GM21381 (cell line): ENCODE measurements around the gene ATP5F1E.
"Not testable (repeated sequence)": the region's sequence is repeated elsewhere in the genome, so short reads cannot be mapped to it uniquely, and the experiment has no call there.

Source experiments
- ATAC-seq: cut with Tn5 transposase; IDR thresholded peaks from one replicate; pipeline ENCODE4 v1.9.1; 2021; ENCODE audit warnings: mild to moderate bottlenecking, moderate library complexity; ENCODE audit not compliant: unreplicated experiment

The ATP5F1E gene

DNA sequence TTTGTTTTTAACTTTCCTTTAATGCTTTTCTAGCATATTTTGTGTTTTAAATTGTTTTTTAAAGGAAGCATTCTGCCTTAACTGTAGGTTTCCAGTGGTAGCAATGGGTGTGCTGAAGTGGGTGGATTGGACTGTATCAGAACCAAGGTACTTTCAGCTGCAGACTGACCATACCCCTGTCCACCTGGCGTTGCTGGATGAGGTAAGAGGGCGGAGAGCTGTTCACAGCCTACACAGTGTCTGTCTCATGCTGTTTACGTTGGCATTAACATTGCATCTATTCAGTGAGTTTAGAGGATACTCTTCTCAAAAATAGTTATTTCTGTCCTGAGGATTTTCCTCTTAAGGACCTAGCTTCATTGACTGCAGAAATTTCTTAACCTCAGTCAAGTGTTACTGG, 39.2 kb downstream of the ATP5F1E start:
- no peak for ATAC-seq

DNA sequence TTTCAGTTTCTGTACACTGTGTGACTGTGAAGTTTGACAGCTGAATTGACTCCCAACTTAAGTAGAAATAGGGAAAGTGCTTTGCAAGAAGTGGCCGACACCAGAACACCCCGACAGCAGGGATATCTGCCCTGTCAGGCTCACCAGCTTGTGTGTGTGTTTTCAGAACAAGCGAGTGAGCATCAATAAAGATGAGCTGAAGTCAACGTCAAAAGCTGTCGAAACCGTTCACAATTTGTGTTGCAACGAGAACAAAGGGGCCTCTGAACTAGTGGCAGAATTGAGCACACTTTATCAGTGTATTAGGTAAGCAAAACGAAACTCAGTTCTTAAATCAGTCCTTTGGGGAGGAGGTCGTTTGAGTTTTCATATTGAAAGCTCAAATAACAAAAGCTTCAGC, 40.4 kb downstream of the ATP5F1E start:
- no peak for ATAC-seq

DNA sequence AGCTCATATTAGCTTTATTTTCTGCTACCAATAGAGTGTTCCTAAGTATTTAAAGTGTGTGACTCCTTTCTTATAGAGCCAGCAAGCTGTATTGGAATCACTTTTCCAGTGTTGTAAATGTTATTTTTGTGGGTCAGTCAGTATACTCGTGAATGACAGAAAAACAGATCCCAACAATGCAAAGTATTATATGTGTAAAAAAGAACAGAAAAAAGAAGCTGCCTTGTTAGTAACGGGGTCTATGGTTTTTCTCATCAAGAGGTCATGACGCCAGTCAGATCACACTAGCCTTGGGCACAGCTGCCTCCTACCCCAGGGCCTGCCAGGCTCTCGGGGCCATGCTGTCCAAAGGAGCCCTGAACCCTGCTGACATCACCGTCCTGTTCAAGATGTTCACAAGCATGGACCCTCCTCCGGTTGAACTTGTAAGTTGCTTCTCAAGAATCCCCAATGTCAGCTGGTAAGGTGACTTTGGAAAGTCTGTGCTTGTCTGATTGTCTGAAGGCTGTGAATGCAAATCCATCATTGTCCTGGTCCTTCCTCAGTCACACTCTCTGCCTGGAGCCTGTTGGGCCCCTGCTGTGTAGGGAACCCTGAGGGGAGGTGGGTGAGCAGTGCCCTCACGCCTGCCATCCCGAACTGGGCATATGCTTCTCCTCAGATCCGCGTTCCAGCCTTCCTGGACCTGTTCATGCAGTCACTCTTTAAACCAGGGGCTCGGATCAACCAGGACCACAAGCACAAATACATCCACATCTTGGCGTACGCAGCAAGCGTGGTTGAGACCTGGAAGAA, 41.3 kb downstream of the ATP5F1E start:
- ATAC-seq = no peak

DNA sequence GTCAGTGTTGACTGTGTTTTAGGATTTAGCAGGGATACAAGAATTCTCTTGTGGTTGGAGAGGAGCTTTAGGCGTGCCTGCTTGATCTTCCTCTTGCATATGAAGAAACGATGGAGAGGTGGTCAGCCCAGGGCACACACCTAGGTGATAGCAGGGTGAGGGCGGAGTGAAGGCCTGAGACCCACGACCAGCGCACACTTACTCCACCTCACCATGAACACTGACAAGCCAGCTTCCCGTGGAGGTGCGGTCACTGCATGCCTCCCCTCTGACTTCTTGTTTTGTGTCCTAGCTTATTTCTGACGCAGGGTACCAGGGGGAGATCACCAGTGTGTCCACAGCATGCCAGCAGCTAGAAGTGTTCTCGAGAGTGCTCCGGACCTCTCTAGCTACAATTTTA, 42.9 kb downstream of the ATP5F1E start:
- no peak for ATAC-seq

DNA sequence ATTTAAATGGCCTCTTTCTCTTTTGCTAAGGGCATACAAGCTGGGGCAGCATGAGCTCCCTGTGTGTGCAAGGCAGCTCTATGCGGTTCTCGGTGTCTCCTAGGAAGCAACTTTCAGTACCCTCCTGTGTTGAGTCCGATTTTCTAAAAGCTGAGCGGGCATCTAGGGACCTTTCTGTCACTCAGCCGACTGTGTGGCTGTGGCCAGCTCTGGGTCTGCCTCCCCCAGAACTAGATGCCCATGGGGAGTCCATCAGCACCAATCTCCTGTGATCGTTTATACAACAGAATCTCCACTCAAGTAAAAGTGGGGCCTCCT, 43.6 kb downstream of the ATP5F1E start:
- no peak for ATAC-seq

DNA sequence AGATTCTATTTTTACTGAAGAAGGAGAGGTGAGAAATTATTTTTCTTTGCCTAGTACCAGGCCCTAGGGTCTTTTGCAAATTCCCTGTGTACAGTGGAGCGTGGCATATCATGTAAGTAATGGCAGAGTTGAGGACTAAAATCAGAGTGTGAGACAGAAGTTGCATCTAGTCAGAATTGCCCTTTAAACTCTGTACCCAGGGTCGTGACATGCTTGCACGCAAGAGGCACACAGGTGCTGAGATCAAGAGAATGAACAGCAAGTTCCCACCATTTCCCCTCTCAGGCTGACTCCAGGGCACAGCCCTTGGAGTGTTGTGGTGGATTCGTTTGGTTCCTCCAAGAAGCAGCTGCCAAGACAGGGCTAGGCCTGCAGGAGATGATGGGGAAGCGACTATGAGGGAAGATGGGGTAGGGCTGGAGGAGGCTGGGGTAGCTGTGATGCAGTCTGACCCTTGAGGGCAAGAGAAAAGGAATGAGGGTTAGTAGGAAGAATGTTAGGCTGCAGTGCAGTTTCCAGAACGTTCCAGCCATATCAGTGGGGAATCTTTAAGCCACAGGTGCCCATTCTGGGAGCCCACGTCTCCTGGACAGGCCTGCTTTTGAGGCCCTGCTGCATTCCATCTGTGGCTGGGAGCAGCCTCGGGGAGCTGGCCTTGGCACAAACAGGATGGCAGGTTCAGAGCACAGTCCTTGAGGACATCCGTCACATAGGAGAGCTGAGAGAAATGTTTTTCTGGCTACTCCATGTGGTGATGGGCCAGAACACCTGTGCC, 44.2 kb downstream of the ATP5F1E start:
- no peak for ATAC-seq

DNA sequence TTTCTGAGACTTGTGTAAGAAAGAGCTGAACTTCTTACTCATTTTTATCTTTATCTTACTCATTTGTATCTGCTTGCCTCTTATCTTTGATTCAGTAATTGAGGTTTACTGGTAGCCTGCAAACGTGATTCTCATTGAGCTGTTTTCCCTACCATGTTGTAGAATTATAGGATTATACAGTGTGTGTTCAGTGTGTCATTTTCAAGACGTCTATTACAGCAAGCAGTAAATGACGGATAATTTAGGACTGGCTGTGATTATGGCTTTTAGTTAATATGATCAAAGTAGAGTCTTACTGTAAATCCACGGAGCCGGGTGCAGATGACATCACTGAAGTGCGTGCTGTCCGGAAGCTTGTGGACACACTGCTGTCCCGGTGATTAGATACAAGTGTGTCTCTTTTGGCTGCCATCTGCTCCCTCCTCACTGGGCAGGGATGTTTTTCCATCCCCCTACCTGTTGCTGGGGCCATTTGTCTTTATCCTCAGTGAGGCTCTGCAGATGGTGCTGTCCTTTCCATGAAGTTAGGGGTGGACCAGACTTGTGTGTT, 45.1 kb downstream of the ATP5F1E start:
- ATAC-seq = no peak

DNA sequence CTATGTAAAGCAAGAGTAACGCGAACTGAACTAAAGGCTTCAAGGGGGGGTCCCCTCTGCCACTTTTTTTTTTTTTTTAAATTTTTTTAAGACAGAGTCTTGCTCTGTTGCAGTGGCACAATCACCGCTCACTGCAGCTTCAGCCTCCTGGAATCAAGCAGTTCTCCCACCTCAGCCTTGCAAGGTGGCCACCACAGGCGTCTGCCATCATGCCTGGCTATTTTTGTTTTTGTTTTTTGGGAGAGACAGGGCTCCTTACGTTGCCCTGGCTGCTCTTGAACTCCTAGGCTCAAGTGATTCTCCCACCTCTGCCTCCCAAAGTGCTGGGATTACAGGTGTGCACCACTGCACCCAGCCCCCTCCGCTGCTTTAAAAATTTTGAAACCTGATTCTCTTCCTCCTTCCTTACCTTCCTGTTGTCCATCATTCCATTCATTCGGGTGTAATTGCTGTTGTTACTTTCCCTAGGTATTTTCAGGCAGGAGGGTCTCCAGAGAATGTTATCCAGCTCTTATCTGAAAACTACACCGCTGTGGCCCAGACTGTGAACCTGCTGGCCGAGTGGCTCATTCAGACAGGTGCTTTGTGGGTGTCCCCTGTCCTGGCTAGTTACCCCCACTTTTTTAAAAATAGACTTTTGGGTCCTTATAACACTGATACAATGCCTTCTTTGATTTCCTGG, 45.7 kb downstream of the ATP5F1E start:
- no peak for ATAC-seq

DNA sequence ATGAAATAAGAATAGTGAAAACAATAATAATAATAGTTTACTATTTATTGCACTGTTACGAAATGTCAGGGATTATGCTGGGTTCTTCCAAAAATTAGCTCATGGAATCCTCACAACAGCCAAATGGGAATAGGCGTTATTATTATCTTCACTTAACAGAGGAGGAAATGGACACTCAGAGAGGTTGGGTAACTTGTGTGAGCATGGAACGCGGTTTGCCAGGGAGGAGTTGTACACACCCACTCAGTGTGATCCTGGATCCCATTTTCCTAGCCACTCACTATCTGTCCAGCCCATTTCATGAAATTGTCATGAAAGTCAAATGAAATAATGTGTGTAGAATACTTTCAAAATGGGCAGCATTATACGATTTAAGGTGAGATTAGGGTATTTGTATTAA, 46.5 kb downstream of the ATP5F1E start:
- no peak for ATAC-seq

DNA sequence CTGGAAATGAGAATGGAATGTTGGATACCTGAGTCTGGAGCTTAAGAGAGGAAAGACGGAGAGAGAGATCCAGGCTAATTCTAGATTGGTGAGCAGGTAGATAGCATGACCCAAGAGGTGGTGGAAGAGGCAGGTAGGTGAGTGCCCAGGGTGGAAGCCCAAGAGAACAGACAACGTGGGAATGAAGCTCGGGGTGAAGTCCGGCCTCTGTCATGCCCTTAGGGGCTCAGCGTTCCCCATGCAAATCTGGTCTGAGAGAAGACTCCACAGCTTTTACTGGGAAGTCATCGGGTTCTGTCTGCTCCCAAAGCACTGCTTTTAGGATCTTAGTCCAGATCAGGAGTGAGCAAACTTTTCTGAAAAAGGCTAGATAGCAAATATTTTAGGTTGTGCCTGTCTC, 47.4 kb downstream of the ATP5F1E start:
- ATAC-seq = no peak

DNA sequence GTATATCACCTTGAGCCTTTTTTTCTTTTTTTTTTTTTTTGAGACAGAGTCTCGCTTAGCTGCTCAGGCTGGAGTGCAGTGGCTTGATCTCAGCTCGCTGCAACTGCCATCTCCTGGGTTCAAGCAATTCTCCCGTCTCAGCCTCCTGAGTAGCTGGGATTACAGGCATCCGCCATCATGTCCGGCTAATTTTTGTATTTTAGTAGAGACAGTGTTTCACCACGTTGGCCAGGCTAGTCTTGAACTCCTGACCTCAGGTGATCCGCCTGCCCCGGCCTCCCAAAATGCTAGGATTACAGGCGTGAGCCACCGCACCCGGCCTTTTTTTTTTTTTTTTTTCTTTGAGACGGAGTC, 49.0 kb downstream of the ATP5F1E start:
- not testable (repeated sequence) for ATAC-seq

DNA sequence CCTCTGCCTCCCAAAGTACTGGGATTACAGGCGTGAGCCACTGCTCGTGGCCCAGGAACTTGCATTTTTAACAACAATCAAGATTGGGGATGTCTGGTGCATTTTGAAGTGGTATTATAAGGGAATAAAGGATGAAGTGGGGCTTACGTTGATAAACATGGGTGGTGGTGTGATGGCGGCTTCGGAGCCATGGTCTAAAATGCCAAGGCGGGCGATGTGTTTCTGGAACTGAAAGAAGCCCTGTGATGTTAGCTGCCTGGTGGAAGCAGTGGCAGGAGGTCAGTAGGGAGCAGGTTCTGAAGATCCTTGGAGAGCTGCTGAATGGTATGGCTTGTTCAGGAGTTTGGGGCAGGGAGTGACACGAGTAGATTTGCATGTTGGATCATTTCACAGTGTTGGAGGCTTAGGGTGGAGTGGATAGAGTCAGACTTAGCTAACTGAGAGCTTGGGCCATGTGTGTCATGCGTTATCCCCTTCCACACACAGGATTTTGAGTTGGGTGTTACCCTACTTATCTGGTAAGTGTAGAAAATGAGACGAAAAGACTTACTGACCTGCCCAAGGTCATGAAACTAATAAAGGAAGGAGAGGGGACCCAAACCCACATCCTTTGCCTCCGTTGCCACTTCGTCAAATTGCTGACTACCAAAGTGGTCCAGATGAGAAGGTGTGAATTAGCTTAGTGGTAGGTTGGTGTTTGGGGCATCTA, 49.6 kb downstream of the ATP5F1E start:
- ATAC-seq = no peak

DNA sequence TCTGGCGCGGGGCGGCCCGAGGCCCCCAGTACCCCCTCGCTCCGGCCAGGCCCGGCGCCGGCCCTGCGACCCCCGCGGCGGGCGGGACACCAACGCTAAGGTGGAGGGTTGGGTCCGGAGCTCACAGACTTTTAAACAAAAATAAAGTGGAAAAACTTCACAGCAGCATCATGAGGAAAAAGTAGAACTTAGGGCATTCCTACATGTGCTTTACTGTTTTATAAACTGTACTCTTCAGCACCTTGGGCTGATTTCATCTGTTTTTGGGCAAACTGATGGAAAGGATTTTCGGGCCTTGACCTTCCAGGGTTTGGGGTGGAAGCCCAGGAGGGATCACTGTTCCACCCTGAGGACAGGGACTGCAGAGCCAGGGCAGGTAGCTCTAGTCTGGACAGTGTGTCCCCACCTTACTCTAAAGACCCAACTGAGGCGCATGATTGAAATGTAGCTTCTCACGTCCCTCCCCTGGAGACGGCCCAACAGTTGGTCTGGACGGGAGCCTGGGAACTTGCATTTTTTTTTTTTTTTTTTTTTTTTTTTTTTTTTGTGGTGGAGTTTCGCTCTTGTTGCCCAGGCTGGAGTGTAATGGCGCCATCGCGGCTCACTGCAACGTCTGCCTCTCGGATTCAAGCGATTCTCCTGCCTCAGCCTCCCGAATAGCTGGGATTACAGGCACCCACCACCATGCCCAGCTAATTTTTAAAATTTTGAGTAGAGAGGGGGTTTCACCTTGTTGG, 50.3 kb downstream of the ATP5F1E start:
- ATAC-seq = peak; percentile 7

DNA sequence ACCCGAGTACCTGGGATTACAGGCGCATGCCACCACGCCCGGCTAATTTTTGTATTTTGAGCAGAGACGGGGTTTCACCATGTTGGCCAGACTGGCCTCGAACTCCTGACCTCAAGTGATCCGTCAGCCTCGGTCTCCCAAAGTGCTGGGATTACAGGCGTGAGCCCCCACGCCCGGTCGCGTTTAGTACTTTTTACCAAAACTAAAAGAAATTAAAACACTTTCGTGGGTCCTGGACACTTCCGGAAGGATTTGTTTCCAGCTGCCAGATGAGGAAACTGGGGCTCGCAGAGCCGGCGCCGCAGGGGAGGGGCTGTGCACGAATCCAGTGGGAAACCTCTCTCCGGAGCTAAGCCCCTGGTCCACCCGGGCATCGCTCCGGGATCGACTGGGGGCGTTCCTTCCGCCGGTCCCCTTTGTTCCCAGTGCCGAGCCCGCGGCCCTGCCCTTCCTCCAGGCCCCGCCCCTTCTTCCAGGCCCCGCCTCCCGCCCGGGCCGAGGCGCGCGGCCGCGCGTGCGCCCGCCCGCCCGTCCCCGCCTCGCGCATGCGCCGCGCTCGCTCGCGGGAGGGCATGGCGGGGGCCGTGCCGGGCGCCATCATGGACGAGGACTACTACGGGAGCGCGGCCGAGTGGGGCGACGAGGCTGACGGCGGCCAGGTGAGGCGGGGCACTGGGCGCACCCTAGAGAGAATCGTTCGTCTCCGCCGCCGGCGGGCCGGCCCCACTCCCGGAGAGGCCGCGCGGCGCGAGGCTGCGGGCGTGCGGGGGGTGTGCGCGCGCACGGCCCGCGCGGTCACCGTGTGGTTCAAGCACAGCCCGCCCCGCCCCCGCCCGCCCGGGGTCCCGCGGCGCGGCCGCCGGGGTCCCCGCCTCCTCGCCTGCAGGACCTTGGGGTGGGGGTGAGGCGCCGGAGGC, 51.2 kb downstream of the ATP5F1E start, which contains the start of gene NELFCD:
TSS of gene NELFCD (plus strand) at position 546 of the 917 bp plus-strand sequence. CDS start at position 600, 54 bp downstream.
- ATAC-seq = peak; percentile 72

DNA sequence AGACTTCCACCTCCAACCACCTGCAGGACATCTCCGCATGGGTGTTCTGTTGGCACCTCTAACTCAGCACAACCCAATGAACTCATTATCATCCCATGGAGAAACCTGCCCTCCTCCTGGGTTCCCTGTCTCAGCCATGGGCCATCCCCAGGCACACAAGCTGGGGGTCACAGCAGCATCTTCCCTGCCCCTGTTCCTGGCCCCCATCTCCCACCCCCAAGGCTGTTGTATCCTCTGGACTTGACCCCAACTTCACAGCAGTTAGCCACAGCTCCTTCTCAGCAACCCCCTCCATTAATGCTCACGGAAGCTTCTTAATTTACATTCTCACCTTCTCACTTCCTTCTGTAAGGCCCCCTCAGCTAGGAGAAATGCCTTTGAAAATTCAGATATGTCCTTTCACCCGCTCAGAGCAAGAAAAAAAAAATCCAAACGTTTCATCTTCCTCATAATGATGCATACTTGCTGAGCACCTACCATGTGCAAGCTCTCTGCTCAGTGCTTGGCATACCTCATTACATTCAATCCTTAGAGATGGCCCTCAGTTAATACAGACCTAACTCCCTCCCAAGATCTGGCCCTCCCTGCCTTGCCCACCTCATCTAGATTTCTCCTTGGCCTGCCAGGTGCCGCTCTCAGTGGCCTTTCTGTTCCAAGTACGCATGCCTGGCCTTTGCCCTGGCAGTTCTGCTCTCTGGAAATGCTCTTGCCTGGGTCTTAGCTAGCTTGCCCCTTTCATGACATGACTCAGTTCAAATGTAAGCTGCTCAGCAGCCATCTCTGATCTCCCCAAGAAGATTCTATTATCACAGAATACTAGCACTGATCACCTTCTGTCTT, 53.6 kb downstream of the ATP5F1E start:
- ATAC-seq = no peak

DNA sequence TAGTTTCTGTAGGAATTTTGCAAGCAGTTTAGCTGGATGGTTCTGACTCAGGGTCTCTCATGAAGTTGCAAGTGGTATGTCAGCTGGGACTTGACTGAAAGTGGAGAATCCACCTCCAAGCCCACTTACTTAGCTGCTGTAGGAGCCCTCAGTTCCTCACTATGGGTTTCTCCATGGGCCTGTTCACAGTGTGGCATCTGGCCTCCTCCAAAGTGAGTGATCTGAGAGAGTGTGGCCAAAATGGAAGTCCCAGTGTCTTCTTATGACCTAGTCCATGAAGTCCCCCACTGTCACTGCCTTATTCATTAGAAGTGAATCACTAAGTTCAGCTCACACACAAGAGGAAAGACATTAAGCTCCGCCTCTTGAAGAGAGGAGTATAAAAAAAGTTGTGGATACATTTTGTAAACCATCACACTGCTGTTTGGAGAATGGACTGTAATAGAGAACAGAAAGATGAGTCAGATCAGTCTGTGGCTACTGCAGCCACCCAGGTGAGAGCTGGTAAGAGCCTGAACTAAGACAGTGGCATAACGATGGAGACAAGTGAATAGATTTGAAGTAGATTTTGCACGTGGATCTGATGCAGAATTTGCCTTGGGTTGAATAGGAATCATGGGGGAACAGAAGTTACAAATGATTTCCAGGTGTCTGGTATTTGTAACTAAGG, 55.9 kb downstream of the ATP5F1E start:
- ATAC-seq = no peak
